ENCODE data around the gene ZDHHC12.

DNA sequence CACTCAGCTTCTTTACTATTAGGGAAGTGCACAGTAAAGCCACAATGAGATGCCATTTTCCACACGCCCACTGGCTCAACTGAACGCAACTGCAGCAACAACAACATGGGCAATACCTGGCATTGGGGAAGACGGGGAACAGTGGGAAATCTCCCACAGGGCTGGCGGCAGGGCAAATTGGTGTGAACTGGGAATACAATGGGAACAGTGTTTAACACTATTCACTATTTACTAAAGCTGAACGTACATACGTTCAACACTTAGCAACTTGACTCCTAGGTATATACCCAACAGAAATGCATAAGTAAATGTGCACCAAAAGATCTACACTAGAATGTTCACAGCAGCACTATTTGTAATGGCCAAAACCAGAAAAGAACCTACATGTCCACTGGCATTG, 33.7 kb upstream of the ZDHHC12 start:
- TF ChIP-seq, protein P1, sequence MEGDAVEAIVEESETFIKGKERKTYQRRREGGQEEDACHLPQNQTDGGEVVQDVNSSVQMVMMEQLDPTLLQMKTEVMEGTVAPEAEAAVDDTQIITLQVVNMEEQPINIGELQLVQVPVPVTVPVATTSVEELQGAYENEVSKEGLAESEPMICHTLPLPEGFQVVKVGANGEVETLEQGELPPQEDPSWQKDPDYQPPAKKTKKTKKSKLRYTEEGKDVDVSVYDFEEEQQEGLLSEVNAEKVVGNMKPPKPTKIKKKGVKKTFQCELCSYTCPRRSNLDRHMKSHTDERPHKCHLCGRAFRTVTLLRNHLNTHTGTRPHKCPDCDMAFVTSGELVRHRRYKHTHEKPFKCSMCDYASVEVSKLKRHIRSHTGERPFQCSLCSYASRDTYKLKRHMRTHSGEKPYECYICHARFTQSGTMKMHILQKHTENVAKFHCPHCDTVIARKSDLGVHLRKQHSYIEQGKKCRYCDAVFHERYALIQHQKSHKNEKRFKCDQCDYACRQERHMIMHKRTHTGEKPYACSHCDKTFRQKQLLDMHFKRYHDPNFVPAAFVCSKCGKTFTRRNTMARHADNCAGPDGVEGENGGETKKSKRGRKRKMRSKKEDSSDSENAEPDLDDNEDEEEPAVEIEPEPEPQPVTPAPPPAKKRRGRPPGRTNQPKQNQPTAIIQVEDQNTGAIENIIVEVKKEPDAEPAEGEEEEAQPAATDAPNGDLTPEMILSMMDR (conservative IDR thresholded peaks at IDR 0.05; ENCODE audit: low read length) = no peak
- TF ChIP-seq EZH2phosphoT487 (IDR thresholded peaks at IDR 0.05; ENCODE audit: borderline replicate concordance, low read depth, low read length) = no peak
